ENCODE results near the gene SYCP2L.

Gene SYCP2L

GRCh38 chr6:11012976-11013720 lies 126.3 kb downstream of the SYCP2L start:
- TF ChIP-seq POLR2AphosphoS5 (IDR thresholded peaks at IDR 0.05; ENCODE audit: low read depth, low read length) (no peak), SIN3A (IDR thresholded peaks at IDR 0.05; ENCODE audit: borderline replicate concordance, insufficient read depth, low read length) (no peak), FOXP2 (optimal IDR thresholded peaks at IDR 0.05; ENCODE audit: borderline replicate concordance, extremely low read depth, extremely low read length, insufficient read depth) (no peak), TAF1 (IDR thresholded peaks at IDR 0.05; ENCODE audit: borderline replicate concordance, insufficient read depth, low read length) (no peak), REST (IDR thresholded peaks at IDR 0.05; ENCODE audit: insufficient read depth in 1 of 2, low read depth in 2 of 2, low read length in 2 of 2) (no peak)

DNA sequence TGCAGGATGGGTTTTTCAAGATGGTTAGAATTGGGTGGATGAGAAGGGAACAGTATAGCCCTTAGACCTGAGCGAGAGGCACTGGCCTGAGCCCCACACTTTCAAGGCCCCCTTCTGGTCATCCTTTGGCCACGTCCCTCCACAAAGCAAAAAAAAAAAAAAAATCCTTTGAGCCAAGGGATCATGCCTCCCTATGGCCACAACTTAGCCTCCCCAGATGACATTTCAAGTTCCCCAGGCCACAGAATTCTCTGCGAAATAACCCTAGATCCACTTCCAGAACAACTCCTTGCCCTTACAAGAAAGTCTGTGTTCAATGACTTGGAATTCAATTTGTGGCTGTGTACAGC lies 126.8 kb downstream of the SYCP2L start:
- TF ChIP-seq TAF1 (IDR thresholded peaks at IDR 0.05; ENCODE audit: borderline replicate concordance, insufficient read depth, low read length), result no peak
- no peak for TF ChIP-seq REST (IDR thresholded peaks at IDR 0.05; ENCODE audit: insufficient read depth in 1 of 2, low read depth in 2 of 2, low read length in 2 of 2)
- no peak for TF ChIP-seq FOXP2 (optimal IDR thresholded peaks at IDR 0.05; ENCODE audit: borderline replicate concordance, extremely low read depth, extremely low read length, insufficient read depth)
- no peak for TF ChIP-seq SIN3A (IDR thresholded peaks at IDR 0.05; ENCODE audit: borderline replicate concordance, insufficient read depth, low read length)
- no peak for TF ChIP-seq POLR2AphosphoS5 (IDR thresholded peaks at IDR 0.05; ENCODE audit: low read depth, low read length)

DNA sequence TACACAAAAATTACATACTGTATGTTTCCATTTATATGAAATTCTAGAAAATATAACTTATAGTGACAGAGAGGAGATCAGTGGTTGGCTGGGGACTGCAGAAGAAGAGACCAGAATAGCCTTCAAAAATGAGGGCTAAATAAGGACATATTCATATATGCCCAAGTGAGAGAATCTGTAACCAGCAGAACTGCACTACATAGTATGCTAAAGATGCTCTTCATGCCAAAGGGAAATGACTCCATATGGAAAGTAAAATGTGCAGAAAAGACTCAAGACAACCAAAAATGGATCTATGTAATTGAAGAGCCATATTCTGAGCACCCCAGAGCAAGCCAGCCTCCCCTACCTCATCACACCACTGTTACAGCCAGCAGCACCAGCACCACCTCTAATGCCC lies 128.2 kb downstream of the SYCP2L start:
- no peak for TF ChIP-seq SIN3A (IDR thresholded peaks at IDR 0.05; ENCODE audit: borderline replicate concordance, insufficient read depth, low read length)
- TF ChIP-seq POLR2AphosphoS5 (IDR thresholded peaks at IDR 0.05; ENCODE audit: low read depth, low read length), result no peak
- no peak for TF ChIP-seq REST (IDR thresholded peaks at IDR 0.05; ENCODE audit: insufficient read depth in 1 of 2, low read depth in 2 of 2, low read length in 2 of 2)
- no peak for TF ChIP-seq FOXP2 (optimal IDR thresholded peaks at IDR 0.05; ENCODE audit: borderline replicate concordance, extremely low read depth, extremely low read length, insufficient read depth)
- TF ChIP-seq TAF1 (IDR thresholded peaks at IDR 0.05; ENCODE audit: borderline replicate concordance, insufficient read depth, low read length), result no peak

DNA sequence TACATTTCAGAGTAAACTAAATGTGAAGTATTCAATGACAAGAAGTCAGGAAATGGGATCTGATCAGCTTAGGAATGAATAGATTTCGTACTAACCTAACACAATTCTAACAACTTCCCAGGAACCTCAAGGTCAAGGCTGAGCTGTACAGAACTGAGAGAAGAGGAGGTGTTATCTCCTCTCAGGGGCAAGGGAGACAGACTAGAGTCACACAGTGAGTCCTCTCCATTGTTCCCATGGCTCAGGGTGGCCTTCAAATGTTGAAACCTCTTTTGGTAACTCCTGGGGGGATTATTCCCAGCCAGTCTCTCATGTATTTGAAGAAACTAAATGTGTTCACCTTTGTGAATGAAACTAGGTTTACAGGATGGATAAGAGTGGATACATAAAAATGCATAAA lies 129.6 kb downstream of the SYCP2L start:
- TF ChIP-seq REST (IDR thresholded peaks at IDR 0.05; ENCODE audit: insufficient read depth in 1 of 2, low read depth in 2 of 2, low read length in 2 of 2) (no peak), TAF1 (IDR thresholded peaks at IDR 0.05; ENCODE audit: borderline replicate concordance, insufficient read depth, low read length) (no peak), FOXP2 (optimal IDR thresholded peaks at IDR 0.05; ENCODE audit: borderline replicate concordance, extremely low read depth, extremely low read length, insufficient read depth) (no peak), POLR2AphosphoS5 (IDR thresholded peaks at IDR 0.05; ENCODE audit: low read depth, low read length) (no peak), SIN3A (IDR thresholded peaks at IDR 0.05; ENCODE audit: borderline replicate concordance, insufficient read depth, low read length) (no peak)

All from PFSK-1 (cell line).